GM23248 (cell line): ENCODE data around the gene GTF2IRD2.
"Not testable (repeated sequence)": the region's sequence is repeated elsewhere in the genome, so short reads cannot be mapped to it uniquely, and the experiment has no call there.

Experiments used
- EZH2 ChIP-seq: fragments of 200-600 bp; sonication (generic); IDR thresholded peaks from 2 replicates; pipeline ENCODE4 v1.6.1; 2018; ENCODE audit warnings: antibody characterized with exemption, mild to moderate bottlenecking; ENCODE audit not compliant: insufficient read depth, poor library complexity, severe bottlenecking
- EZH2phosphoT487 ChIP-seq: fragments of 200-600 bp; sonication (generic); IDR thresholded peaks from 2 replicates; pipeline ENCODE4 v1.6.1; 2018; ENCODE audit warnings: antibody characterized with exemption, moderate library complexity, mild to moderate bottlenecking, low read depth; ENCODE audit not compliant: insufficient read depth

- not testable (repeated sequence) for TF ChIP-seq EZH2phosphoT487, EZH2
Measured at GRCh38 chr7:74885295-74885694, 33.9 kb upstream of the GTF2IRD2 start.
